ENCODE results near the gene FAM171A2. TPM values are rescaled to one million over a fixed set of nuclear protein-coding genes. Genes with fewer than 3 reads are reported as not detected.
A peak's percentile ranks its signal among the peaks of the same experiment; 100 is the strongest.
"Not testable (repeated sequence)": the region's sequence is repeated elsewhere in the genome, so short reads cannot be mapped to it uniquely, and the experiment has no call there.

The FAM171A2 gene
- not detected for total RNA-seq

DNA sequence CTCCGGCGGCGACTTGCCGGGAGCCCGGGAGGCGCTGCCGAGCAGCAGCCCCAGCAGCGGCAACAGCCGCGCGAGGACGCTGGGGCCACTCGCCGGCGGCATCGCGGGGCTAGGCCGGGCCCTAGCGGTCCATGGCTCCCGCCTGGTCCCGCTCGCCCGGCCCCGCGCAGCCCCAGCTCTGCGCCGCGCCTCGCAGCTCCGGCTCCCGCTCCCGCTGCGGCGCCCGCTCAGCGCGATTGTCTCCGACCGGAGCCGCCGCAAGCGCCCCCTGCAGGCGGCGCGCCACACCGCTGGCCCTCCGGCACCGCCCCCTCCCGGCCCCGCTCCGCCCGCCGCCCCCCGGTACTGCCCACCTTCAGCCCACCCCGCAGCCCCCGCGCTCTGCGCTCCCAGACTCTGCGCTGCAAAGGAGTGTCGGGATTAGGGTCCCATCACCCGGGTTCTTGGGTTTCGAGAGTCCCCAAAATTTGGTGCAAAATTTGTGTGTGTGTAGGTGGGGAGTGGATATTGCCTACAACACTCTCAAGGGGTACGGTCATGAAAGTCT is at the start of gene FAM171A2:
Gene FAM171A2, minus strand, starts transcription at position 241 of the 547 bp plus-strand sequence. Its CDS starts 139 bp downstream, at position 102.
- peak; percentile 56 for DNase-seq

DNA sequence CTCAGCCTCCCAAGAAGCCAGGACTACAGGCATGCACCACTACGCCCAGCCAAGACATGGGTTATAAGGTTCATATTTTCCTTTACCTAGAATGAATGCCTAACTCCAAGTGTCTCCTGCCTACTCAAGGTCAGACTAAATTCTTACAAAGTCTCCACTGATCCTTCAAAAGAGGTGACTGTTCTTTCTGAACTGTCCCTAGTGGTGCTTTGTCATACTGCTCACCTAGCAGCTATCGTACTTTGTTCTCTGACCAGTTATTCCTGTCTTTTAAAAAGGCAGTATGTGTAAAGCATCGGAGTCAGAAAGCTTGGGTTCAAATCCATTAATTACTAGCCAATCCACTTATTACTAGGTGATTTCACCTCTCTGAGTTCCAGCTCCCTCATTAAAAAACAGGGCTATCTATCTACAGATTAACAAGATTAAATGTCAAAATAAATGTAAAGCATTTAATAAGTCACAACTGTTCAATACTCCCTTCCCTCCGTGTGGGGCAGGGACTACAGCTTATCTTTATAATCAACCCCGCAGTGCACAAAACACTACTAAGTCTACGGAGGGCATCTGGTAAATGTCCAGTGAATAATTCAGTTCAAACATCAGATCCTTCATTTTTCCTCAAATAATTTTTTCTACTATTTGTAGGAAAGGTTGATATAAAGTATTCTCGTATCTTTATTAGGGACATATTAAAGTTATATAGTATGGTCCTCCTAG is 45.8 kb upstream of the FAM171A2 start:
- no peak for DNase-seq

DNA sequence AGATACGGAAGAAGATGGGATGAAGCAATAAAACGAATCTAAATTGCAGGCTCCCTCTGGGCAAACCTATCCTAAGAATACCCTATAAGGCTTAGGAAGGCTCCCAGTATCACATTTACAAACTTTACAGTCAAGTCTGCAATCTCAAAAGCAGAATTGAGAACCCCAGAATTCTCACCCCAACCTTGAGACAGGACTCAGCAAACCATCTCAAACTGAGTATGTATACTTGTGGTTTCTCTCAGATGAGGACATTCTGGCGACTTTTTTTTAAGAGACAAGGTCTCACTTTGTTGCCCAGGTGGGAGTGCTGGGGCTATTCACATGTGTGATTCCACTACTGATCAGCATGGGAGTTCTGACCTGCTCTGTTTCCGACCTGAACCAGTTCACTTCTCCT is 45.1 kb upstream of the FAM171A2 start:
- DNase-seq, result no peak

DNA sequence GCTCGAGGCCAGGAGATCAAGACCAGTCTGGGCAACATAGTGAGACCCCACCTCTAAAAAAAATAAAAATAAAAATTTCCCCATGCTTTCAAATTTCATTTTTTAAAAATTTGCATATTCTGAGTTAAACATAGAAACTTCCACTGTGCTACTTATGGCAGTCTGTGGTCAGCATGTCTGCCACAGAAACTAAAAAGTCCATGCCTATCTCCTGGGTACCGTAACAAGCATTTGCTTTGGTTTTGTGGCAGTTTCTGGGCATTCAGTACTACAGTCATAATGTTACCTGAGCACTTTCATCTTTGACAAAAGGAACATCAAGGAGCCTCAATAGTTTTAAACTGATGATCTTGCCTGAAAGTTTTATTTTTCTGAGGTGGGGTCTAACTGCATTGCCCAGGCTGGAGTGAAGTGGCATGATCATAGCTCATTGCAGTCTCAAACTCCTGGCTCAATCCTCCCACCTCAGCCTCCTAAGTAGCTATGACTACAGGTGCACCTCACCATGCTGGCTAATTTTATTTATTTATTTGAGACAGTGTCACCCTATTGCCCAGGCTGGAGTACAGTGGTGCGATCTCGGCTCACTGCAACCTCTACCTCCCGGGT is 39.0 kb upstream of the FAM171A2 start:
- DNase-seq, result no peak

DNA sequence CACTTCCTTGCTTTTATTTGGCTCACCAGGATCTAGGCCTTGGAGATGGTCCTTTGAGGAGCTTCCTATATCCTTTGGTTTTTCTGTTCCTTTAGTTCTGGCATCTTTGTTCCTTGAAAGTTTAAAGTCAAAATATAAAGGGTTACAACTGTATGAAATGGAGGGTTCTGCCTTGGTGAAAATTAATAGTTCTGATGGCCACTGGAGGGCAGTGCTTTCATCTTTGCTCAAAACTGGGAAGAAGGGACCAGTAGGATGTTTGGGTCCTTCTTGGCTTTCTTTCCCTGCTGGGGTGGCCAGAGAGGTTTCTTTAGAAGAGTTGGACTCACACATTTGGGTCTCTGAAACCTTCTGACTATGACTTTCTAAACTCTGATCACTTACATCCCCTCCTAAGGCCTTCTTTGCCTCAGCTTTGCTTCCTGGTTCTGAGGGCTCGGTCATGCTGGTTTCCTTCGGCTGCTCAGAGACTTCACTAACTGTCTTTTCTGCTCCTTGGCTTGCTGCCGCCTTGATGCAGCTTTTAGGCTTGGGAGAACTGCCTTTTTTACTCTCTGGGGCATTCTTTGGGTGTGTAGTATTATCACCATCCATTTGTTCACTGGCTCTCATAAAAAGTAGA is 36.7 kb upstream of the FAM171A2 start:
- DNase-seq, result no peak

DNA sequence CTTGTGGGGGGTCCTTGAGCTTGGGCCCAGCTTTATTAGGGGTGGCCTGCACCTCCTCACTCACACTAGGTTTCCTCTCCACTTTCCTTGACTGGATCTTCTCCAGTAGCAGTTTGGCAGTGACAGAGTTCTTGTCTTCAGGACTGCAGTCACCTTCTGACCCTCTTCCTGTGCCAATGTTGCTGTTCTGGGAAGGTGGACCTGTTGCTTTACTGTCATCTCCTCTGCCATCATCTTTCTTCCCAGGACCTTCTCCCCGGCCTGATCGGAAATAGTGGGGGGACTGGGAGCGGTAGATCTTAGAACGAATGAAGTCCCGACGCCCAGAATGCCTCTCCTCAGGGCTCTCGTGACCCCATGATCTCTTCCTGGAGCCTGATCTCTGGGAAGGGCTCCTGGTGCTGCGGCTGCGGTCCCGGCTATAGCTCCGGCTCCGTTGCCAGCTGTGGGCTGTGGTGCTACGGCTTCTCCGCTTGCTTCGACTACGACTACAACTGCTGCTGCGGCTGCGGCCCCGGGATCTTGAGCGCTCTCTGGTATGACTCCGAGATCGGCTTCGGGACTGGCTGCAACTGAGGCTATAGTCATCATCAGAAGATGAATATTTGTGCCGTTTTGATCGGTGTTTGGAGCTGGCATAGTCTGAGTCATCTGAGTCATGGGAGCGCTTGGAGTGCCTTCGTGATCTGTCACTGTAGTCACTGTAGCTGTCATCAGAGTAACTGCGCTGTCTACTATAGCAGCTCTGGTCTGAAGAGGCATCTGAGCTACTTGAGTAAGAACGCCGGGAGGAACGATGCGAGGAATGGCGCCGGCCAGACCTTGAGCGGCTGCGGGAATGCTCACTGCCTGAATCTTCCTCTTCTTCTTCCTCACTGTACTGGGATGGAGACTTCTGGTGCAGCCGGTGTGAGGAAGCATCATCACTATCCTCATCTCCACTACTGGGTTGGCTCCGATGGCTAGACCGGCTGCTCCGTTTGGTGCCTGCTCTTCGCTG is 35.3 kb upstream of the FAM171A2 start:
- no peak for DNase-seq

DNA sequence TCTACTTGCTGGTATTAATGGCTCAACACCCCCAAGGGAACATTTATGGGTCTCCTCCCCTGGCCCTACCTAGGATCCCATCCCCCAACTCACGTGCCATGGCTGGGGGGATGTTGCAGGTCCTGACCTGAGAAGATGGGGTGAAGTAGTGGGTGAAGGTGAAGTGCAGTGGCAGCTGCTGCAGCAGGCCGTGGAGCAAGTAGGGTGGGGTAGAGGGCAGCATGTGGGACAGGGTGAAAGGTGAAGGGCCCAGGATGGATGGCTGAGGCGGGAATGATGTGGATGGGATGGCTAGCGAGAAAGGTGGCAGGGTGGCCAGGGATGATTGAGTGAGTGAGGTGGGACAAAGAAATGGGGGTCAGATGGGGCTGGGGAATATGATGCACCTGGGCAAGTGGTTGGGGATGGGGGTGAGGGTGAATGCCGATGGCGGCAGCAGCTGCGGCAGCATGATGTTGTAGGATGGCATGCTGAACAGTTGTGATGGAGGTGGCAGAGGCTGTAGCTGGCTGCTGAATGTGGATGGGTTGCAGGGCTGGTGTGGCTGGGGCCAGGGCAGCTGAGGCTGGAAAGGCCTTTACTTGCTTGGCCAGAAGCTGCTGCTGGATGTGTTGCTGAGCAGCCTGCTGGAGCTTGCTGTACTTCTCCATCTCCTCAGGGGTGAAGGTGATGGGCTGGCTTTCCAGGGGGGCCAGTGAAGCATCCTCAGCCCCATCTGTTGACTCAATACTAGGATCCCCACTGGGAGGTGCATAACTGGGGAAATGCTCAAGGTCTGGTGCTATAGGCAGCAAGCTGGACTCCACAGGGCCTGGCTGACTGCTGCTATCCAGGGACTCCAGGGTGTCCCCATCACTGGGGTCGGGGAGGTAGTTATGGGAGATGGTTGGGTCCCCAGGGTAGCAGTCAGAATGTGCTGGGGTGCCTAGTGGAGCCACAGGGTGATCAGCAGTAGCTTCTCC is 34.1 kb upstream of the FAM171A2 start:
- no peak for DNase-seq

DNA sequence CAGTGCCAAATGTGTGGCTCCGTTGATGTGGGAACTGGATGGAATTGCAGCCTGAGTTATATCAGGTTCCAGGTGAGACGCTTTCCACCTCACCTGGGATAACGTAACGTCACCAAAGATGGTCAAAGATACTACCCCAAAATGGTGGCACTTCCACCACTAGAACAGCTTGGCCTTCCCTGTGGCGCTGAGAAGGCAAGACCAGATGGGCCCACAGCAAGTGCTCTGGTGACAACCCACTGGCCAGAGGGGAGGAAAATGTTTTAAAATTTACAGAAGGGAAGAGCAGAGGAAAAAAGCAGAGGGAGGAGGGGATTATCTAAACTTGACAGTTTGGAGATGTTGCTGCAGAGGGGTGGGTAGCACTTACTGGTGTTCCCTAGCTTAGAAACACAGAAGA is 33.3 kb upstream of the FAM171A2 start:
- DNase-seq, result no peak

DNA sequence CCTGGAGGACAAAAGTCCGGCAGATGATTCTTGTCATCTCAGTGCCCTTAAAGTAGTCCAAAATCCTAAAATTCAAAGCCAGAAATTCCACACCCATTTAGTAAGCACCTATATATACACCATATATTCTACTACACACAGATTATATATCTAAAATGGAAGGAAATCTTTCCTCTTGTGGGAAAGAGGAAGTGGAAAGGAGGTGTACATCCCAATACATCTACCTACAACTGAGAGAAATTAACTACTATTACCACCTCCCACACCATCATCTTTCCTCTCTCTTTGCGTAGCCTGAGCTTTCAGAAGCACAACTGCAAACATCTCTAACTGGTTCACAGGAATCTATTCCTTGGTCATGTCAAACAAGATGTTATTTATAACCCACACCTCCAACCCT is 31.2 kb upstream of the FAM171A2 start:
- DNase-seq, result no peak

DNA sequence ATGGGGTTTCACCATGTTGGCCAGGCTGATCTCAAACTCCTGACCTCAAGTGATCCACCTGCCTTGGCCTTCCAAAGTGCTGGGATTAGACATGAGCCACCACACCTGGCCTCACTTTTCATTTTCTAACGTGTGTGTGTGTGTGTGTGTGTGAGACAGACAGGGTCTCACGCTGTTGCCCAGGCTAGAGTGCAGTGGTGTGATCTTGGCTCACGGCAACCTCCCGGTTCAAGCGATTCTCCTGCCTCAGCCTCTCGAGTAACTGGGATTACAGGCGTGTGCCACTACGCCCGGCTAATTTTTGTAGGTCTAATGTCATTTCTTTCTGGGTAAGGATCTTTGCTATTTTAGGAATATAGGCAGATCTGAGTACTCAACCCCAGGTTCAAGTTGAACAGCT is 30.5 kb upstream of the FAM171A2 start:
- DNase-seq, result not testable (repeated sequence)

DNA sequence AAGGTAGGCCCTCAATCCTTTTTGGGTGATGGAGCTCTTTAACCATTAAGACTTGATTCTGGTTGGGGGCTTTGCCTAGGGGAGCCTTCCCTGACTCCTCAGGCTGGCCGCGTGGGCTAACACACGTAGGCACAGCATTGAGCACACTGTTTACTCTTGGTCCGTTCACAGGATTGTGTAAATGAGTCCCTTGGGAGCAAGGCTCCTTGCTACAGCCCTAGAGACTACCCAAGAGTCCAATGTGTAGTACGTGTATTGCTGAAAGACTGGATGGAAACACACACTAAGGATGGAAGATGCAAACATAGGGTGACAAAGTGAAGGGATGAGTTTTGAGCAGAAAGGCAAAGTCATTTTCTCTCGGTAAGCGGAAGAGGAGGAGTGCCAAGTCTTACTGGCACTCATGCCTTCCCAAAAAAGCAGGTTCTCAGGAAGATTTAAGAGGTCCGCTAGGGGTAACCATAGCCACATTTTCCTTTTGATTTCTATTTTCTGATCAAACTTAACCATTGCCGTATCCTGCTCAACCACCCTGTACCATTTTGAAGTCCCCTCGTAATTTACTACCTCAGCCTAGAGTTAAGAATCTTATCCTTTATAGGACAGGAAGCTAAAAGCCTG is 26.7 kb upstream of the FAM171A2 start:
- no peak for DNase-seq

DNA sequence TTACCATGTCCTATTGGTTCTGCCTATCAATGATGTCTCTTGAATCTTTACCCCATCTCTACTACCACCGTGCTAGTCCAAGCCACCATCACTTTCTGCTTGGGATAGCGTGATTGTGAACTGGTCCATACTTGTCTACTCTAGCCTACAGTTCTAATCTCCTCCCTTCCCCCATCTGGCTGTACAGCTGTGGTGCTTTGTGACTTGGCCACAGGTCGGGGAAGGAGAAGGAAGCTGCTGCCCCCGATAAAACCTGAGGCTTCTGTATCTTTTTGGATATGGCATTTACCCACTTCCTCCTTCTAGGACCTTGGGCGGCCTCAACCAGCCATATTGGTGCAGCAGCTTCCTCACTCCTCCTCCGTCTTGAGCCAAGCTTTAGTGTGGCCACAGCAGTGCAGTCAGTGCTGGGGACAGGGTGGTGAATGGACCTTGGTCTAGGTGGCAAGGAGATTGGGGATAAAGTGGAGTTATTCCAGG is 26.1 kb upstream of the FAM171A2 start:
- no peak for DNase-seq

DNA sequence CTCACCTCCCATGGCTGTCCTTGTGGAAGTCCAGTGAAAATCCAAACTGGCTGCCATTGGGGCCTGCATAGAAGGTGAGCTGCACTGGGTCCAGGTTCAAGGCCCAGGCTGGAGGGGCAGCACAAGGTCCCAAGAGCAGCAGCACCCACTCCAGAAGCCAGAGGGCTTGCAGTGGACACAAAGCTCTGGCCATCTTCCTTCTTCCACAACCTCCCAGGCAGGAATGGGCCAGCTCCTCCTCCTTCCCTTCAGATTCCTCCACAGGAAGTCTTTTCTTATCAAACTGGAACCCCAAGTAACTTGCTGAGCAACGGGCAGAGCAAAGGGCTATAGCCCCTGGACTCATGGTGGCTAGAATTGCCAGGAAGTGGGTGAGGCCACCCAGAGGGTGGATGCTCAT is 25.6 kb upstream of the FAM171A2 start, which contains the start of gene ITGA2B:
Gene ITGA2B, minus strand, starts transcription at position 369 of the 400 bp plus-strand sequence. Its CDS starts 176 bp downstream, at position 193.
- DNase-seq, result no peak

DNA sequence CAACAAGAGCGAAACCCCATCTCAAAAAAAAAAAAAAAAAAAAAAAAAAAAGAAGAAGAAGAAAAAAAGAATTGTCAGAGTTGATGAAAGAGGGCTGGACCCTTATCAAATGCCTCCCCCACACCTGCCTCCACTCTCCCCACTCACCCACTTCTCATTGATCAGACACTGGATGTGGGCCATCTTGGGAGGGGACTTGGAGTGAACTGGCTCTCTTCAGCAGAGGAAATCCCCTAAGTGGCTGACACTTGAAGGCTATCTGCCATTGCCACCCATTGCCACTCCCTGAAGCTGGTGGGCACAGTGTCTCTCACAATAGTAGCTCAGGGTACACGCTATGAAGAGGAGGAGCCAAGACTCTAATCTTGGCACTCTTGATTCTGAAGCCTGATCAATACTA is 24.2 kb upstream of the FAM171A2 start:
- DNase-seq, result no peak

DNA sequence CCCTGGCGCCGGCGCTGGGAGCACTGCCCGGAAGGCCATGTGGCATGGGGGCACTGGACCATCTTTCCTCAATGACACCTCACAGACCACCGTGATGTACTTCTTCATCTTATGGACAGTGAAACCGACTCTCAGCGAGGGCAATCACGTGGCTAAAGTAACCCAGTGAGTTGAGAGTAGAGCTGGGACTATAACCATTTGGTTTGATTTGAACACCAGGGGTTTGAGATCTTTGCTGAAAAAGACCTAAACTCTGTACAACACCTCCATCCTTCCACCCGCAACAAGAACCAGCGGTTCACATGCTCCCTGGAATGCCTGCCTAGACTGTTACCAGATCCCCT is 22.5 kb upstream of the FAM171A2 start:
- DNase-seq, result no peak

DNA sequence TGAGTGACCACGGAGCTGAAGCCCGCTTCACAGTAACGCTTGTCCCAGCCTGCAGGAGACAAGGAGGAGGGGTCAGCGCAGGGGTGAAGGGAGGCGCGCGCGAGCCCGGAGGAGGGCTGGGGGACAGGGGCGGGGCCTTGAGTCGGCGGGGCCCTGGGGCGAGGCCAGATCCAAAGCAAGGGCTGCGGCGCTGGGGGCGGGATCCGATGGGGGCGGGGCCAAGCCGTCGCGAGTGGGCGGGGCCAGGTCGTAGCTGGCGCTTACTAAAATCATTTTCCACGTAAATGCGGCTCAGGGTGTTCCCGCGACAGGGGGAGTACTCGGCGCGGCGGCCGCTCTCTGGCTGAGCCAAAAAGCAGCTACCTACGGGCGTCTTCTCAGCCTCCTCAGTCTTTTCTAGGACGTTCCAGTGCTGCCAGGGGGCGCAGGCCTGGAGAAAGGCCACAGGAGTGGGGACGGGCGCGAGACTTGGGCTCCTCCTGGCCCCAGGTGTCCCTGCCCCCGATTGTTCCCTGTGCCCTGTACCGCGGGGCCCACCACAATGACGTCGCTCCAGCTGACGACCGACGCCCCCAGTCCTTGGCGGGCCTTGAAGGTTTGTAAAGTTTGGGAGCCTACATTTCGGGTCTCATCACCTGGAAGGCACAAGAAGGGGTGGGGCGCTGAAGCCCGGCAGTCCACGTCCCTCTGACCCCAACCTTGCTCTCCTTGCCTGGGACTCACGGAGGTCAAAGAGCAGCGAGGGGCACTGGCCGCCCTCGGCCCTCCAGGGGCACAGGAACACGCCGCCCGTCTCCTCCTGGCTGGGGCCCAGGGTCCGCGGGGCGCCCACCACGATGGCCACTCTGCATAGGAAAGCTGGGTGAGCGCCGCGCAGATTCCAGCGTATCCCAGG is 21.9 kb upstream of the FAM171A2 start:
- peak; percentile 72 for DNase-seq

DNA sequence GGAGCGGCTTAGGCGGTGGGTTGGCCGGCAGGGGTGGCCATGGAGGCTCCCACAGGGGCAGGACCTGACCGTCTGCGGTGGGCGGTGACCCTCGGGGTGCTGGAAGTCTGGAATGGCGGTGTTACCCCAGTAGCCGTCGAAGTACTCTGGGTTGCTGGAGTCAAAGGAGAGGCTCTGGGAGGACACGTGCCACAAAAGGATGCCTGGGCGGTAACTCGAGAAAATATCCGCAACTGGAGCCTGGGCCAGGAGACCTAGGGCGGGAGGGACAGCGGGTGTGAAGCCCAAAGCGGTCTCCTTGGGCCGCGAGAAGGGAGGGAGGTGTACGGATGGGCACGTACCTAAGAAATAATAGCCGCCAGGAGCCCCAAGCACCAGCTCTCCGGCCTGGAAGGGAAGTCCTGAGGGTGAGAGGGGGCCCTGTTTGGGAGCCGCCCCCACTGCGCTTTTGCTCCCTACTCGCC is 21.2 kb upstream of the FAM171A2 start:
- no peak for DNase-seq

DNA sequence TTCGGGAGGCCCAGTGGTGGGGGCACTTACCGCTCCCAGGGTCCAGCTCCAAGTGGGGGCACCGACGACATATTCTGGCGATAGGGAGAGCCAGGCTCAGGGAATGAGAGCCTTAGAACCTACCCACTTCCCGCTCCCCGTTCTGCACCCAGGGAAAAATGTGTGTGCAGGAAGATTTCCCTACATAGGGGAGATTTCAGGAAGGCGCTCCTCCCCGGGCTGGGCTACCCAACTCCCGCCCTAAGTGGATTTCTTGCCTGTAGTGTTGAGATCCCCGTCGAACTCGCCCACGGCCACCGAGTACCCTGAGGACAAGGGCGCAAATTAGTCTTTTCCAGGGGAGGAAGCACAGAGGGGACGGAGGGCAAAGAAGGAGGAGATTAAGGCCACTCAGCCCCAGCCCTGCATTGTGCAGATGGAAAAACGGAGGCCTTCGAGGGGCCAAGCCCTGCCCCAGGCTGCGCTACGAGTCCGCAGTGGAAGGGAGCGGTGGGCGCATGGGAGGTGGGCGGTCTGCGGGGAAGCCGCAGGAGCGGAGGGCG is 20.7 kb upstream of the FAM171A2 start:
- DNase-seq, result no peak

DNA sequence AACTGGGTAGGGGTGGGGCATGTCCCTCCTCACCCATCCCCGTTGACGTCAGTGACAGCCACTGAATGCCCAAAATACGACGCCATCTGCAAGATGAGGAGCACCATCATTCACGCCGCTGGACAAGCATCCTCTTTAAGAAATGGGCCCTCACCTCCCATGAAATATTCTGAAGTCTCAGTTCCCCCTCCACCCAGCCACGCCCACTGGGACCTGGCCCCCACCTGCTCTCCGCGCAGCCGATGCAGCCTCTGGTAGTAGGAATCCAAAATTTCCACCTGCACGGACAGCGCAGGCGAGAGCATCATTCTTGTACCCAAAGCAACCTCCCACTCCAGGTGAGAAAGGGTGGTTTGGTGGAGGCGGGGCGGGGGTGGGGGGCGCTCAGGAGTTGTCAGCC is 20.2 kb upstream of the FAM171A2 start:
- DNase-seq, result no peak
